ENCODE measurements around the gene SPATA21. TPM values are rescaled to one million over a fixed set of nuclear protein-coding genes. Genes with fewer than 3 reads are reported as not detected.

SPATA21 gene
- total RNA-seq, 3 donors from 2014 or later (not counting 1 experiment from before 2014, with no cell fraction given) = 0.35 to 0.55 (median 0.36) TPM

GRCh38 chr1:16402742-16403141, 34.5 kb downstream of the SPATA21 start:
- Histone ChIP-seq H3K27me3 (ENCODE audit: control insufficient read depth, insufficient read depth, low read length) (no peaks in the 10 kb centered on the region), H3K4me3 (ENCODE audit: low read length) (no peak overlapping the region), H3K4me1 (ENCODE audit: control insufficient read depth, insufficient read depth, low read length) (no peaks in the 10 kb centered on the region), H3K27ac (ENCODE audit: low read length) (no peak overlapping the region), H3K36me3 (ENCODE audit: control insufficient read depth, insufficient read depth, low read length) (peaks cover 10% of the 10 kb centered on the region), H3K9me3 (ENCODE audit: control insufficient read depth, insufficient read depth, low read length) (no peaks in the 10 kb centered on the region)
- ATAC-seq (no peak), DNase-seq (no peak)
- no peak for TF ChIP-seq CTCF (IDR thresholded peaks at IDR 0.05)
- H3K36me3 Mint-ChIP-seq = no peaks in the 10 kb centered on the region
- no peak overlapping the region for H3K27ac Mint-ChIP-seq
- intact Hi-C loops (cut with micrococcal nuclease) = no loop called here
- peaks cover 0 to 22% of the 10 kb centered on the region in 2 donors for H3K4me1 Mint-ChIP-seq
- H3K27me3 Mint-ChIP-seq (ENCODE audit: low read depth in 2 of 2) = no peaks in the 10 kb centered on the region
- 91% methylated on average over 10 of the region's 10 CpGs for WGBS (ENCODE audit: insufficient coverage)
- H3K9me3 Mint-ChIP-seq = no peaks in the 10 kb centered on the region
- H3K4me3 Mint-ChIP-seq = no peak overlapping the region

GRCh38 chr1:16398371-16398953, 38.8 kb downstream of the SPATA21 start:
- H3K36me3 Mint-ChIP-seq = no peaks in the 10 kb centered on the region
- no peak overlapping the region for H3K4me3 Mint-ChIP-seq
- intact Hi-C loops (cut with micrococcal nuclease) = no loop called here
- DNase-seq = no peak
- no peaks in the 10 kb centered on the region for H3K27me3 ChIP-seq (ENCODE audit: control insufficient read depth, insufficient read depth, low read length)
- H3K4me1 Mint-ChIP-seq = peaks cover 5 to 32% of the 10 kb centered on the region in 2 donors
- TF ChIP-seq CTCF (IDR thresholded peaks at IDR 0.05) = no peak
- no peak for ATAC-seq
- H3K36me3 ChIP-seq (ENCODE audit: control insufficient read depth, insufficient read depth, low read length) = peaks cover 47% of the 10 kb centered on the region
- H3K9me3 ChIP-seq (ENCODE audit: control insufficient read depth, insufficient read depth, low read length) = no peaks in the 10 kb centered on the region
- H3K4me1 ChIP-seq (ENCODE audit: control insufficient read depth, insufficient read depth, low read length) = peaks cover 2% of the 10 kb centered on the region
- H3K27me3 Mint-ChIP-seq (ENCODE audit: low read depth in 2 of 2) = no peaks in the 10 kb centered on the region
- no peak overlapping the region for H3K27ac ChIP-seq (ENCODE audit: low read length)
- H3K27ac Mint-ChIP-seq = peak overlapping the region; percentile 77 to 78
- no peak overlapping the region for H3K4me3 ChIP-seq (ENCODE audit: low read length)
- 91% methylated on average over 5 of the region's 5 CpGs for WGBS (ENCODE audit: insufficient coverage)
- H3K9me3 Mint-ChIP-seq = no peaks in the 10 kb centered on the region

- intact Hi-C loops (cut with micrococcal nuclease) = no loop called here
- TF ChIP-seq CTCF (IDR thresholded peaks at IDR 0.05) = no peak
- Histone ChIP-seq H3K4me3 (ENCODE audit: low read length) (no peak overlapping the region), H3K36me3 (ENCODE audit: control insufficient read depth, insufficient read depth, low read length) (peaks cover 51% of the 10 kb centered on the region), H3K27ac (ENCODE audit: low read length) (no peak overlapping the region), H3K27me3 (ENCODE audit: control insufficient read depth, insufficient read depth, low read length) (no peaks in the 10 kb centered on the region), H3K9me3 (ENCODE audit: control insufficient read depth, insufficient read depth, low read length) (no peaks in the 10 kb centered on the region), H3K4me1 (ENCODE audit: control insufficient read depth, insufficient read depth, low read length) (peaks cover 15% of the 10 kb centered on the region)
- ATAC-seq (no peak), DNase-seq (no peak)
- no peaks in the 10 kb centered on the region for H3K27me3 Mint-ChIP-seq (ENCODE audit: low read depth in 2 of 2)
- peaks cover 18 to 45% of the 10 kb centered on the region in 2 donors for H3K4me1 Mint-ChIP-seq
- H3K9me3 Mint-ChIP-seq = no peaks in the 10 kb centered on the region
- H3K4me3 Mint-ChIP-seq = no peak overlapping the region
- H3K27ac Mint-ChIP-seq = peak overlapping the region in 1 of 2 donors; percentile 77
- no peaks in the 10 kb centered on the region for H3K36me3 Mint-ChIP-seq
- 64% methylated on average over 4 of the region's 5 CpGs for WGBS (ENCODE audit: insufficient coverage)
These were observed 40.1 kb downstream of the SPATA21 start for GRCh38 chr1:16397120-16397519.

GRCh38 chr1:16396591-16396990, 40.6 kb downstream of the SPATA21 start:
- H3K36me3 ChIP-seq (ENCODE audit: control insufficient read depth, insufficient read depth, low read length) = peaks cover 51% of the 10 kb centered on the region
- WGBS (ENCODE audit: insufficient coverage) = 81% methylated on average over 7 of the region's 7 CpGs

More at GRCh38 chr1:16396591-16396990, 40.6 kb downstream of the SPATA21 start:
- no peaks in the 10 kb centered on the region for H3K9me3 ChIP-seq (ENCODE audit: control insufficient read depth, insufficient read depth, low read length)
- no peak overlapping the region for H3K4me3 Mint-ChIP-seq
- H3K4me3 ChIP-seq (ENCODE audit: low read length) = no peak overlapping the region
- H3K27ac ChIP-seq (ENCODE audit: low read length) = no peak overlapping the region
- peaks cover 24 to 47% of the 10 kb centered on the region in 2 donors for H3K4me1 Mint-ChIP-seq
- H3K36me3 Mint-ChIP-seq = no peaks in the 10 kb centered on the region
- H3K9me3 Mint-ChIP-seq = no peaks in the 10 kb centered on the region
- H3K4me1 ChIP-seq (ENCODE audit: control insufficient read depth, insufficient read depth, low read length) = peaks cover 20% of the 10 kb centered on the region
- H3K27ac Mint-ChIP-seq = peak overlapping the region in 1 of 2 donors; percentile 31
- no peak for ATAC-seq
- no peaks in the 10 kb centered on the region for H3K27me3 Mint-ChIP-seq (ENCODE audit: low read depth in 2 of 2)
- no peaks in the 10 kb centered on the region for H3K27me3 ChIP-seq (ENCODE audit: control insufficient read depth, insufficient read depth, low read length)
- intact Hi-C loops (cut with micrococcal nuclease) = no loop called here
- DNase-seq = no peak
- no peak for TF ChIP-seq CTCF (IDR thresholded peaks at IDR 0.05)

Measured in natural killer cell (primary cell).